Measurements from ENCODE around the gene HAPSTR1. TPM values are rescaled to one million over a fixed set of nuclear protein-coding genes. Genes with fewer than 3 reads are reported as not detected.

The HAPSTR1 gene
- total RNA-seq, 1 experiment from 2014 or later: 49.9 TPM

DNA sequence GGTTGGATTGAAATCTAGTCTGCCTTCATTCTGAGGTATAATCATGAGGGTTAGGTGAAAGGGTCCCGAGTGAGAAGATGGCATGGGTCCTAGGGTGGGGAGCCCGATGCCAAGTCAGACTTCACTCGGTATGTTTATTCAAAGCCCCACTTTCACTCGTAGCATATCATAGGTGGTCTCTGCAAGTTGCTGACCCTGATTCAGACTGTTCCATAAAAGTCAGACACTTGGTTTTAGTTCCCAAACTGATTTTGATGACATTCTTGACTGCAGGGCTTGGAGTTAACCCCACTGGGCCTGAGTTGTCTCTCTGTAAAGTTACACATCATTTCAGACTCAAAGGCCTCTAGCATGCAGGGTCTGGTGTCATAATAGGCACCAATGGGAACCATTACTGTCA is 17.8 kb downstream of the HAPSTR1 start:
- peaks cover 56% of the 10 kb centered on the region for H3K36me3 ChIP-seq (ENCODE audit: control insufficient read depth, insufficient read depth, low read length)
- no peaks in the 10 kb centered on the region for H3K27me3 ChIP-seq (ENCODE audit: control insufficient read depth, insufficient read depth, low read length)
- no peak for DNase-seq (ENCODE audit: low read depth, low spot score)
- no TSS peak for BruUV-seq (replicated peaks)
- no peaks in the 10 kb centered on the region for H3K9me3 ChIP-seq (ENCODE audit: control insufficient read depth, insufficient read depth, low read depth, low read length)
- ChIA-PET CTCF (no interaction called here), POLR2A (interaction anchor here (1.0 kb wide), 1 partner anchor 12 kb away, joined by 3 read pairs; no protein-coding TSS in a partner anchor)
- peaks cover 23% of the 10 kb centered on the region for H3K4me1 ChIP-seq (ENCODE audit: control insufficient read depth, insufficient read depth, low read length)
- TF ChIP-seq POLR2AphosphoS5 (IDR thresholded peaks at IDR 0.05; ENCODE audit: low read depth, low read length) (no peak), REST (IDR thresholded peaks at IDR 0.05; ENCODE audit: insufficient read depth in 1 of 2, low read depth in 2 of 2, low read length in 1 of 2) (no peak), TCF7L2 (IDR thresholded peaks at IDR 0.05; ENCODE audit: low read depth, low read length) (no peak), CTCF (IDR thresholded peaks at IDR 0.05) (no peak), SIN3A (IDR thresholded peaks at IDR 0.05; ENCODE audit: borderline replicate concordance, insufficient read depth, low read depth, low read length) (no peak)
- no peak for ATAC-seq
- in situ Hi-C loops (cut with HindIII; ENCODE audit: low pct_unique_long_range_greater_than_20kb, low sequenced_read_pairs): no loop called here
- no peak overlapping the region for H3K27ac ChIP-seq (ENCODE audit: low read length)
- intact Hi-C loops (cut with micrococcal nuclease; ENCODE audit: unreplicated experiment): no loop called here
- no peak overlapping the region for H3K4me3 ChIP-seq (ENCODE audit: low read depth in 2 of 2, low read length in 2 of 2)

- no peak overlapping the region for H3K4me3 ChIP-seq (ENCODE audit: low read depth in 2 of 2, low read length in 2 of 2)
- no TSS peak for BruUV-seq (replicated peaks)
- CTCF ChIA-PET: no interaction called here
- ATAC-seq: 0 out of 2 replicates have a peak, but pooled peaks have one; percentile 28
- no peak for DNase-seq (ENCODE audit: low read depth, low spot score)
- intact Hi-C loops (cut with micrococcal nuclease; ENCODE audit: unreplicated experiment) (no loop called here), in situ Hi-C loops (cut with HindIII; ENCODE audit: low pct_unique_long_range_greater_than_20kb, low sequenced_read_pairs) (no loop called here)
- H3K4me1 ChIP-seq (ENCODE audit: control insufficient read depth, insufficient read depth, low read length): peaks cover 35% of the 10 kb centered on the region
- TF ChIP-seq REST (IDR thresholded peaks at IDR 0.05; ENCODE audit: insufficient read depth in 1 of 2, low read depth in 2 of 2, low read length in 1 of 2) (no peak), SIN3A (IDR thresholded peaks at IDR 0.05; ENCODE audit: borderline replicate concordance, insufficient read depth, low read depth, low read length) (no peak), CTCF (IDR thresholded peaks at IDR 0.05) (no peak), TCF7L2 (IDR thresholded peaks at IDR 0.05; ENCODE audit: low read depth, low read length) (no peak), POLR2AphosphoS5 (IDR thresholded peaks at IDR 0.05; ENCODE audit: low read depth, low read length) (no peak)
- H3K9me3 ChIP-seq (ENCODE audit: control insufficient read depth, insufficient read depth, low read depth, low read length): no peaks in the 10 kb centered on the region
- POLR2A ChIA-PET: no interaction called here
- H3K36me3 ChIP-seq (ENCODE audit: control insufficient read depth, insufficient read depth, low read length): peaks cover 56% of the 10 kb centered on the region
- H3K27ac ChIP-seq (ENCODE audit: low read length): no peak overlapping the region
- no peaks in the 10 kb centered on the region for H3K27me3 ChIP-seq (ENCODE audit: control insufficient read depth, insufficient read depth, low read length)
These were observed 20.9 kb downstream of the HAPSTR1 start for GRCh38 chr16:9112166-9112843.

Measured in Panc1 (cell line).